ENCODE measurements around the gene TSPY4. TPM values are rescaled to one million over a fixed set of nuclear protein-coding genes. Genes with fewer than 3 reads are reported as not detected.
"Not testable (repeated sequence)": the region's sequence is repeated elsewhere in the genome, so short reads cannot be mapped to it uniquely, and the experiment has no call there.

The TSPY4 gene, protein sequence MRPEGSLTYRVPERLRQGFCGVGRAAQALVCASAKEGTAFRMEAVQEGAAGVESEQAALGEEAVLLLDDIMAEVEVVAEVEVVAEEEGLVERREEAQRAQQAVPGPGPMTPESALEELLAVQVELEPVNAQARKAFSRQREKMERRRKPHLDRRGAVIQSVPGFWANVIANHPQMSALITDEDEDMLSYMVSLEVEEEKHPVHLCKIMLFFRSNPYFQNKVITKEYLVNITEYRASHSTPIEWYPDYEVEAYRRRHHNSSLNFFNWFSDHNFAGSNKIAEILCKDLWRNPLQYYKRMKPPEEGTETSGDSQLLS
- not detected in 2 replicates for total RNA-seq (2021)
- not detected for Bru-seq, nascent RNA
- not detected for BruChase-seq, experiment 1, labeled RNA remaining after a 2-hour chase
- BruChase-seq, experiment 2, labeled RNA remaining after a 6-hour chase = not detected
- long read RNA-seq = 0 reads

DNA sequence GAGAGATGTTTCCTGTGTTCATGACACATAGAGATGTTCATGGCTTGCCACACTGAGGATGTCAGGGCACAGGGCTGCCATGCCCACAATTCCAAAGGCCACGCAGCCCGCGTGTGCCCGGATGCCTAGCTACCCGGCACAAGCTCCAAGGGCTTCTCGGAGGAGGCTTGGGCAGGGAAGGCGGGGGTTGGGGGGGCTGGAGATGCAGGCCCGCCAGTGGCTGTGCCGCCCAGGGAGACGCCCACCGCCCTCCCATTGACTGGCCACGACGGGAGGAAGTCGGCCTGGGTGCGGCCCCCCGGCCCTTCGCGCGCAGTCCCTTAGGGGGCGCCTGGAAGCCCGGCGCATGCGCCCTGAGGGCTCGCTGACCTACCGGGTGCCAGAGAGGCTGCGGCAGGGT is at the start of gene TSPY4:
TSPY4 (plus strand) TSS at position 301 of the 400 bp plus-strand sequence; CDS start at position 347, 46 bp downstream.
- H3K4me3 ChIP-seq; H3K36me3 ChIP-seq (ENCODE audit: low read depth); H3K9me2 ChIP-seq (ENCODE audit: insufficient read depth); H3K27me3 ChIP-seq (ENCODE audit: insufficient read depth, low read depth); DNase-seq; H3K4me2 ChIP-seq; H3K79me2 ChIP-seq (ENCODE audit: low read depth); H3K9me3 ChIP-seq (ENCODE audit: insufficient read depth, low read depth); BruUV-seq (replicated peaks); H4K20me1 ChIP-seq (ENCODE audit: insufficient read depth); H3F3A ChIP-seq (ENCODE audit: insufficient read depth, low read depth); H3K27ac ChIP-seq; intact Hi-C loops (cut with micrococcal nuclease; ENCODE audit: unreplicated experiment); H2AFZ ChIP-seq; CTCF ChIA-PET; POLR2A ChIA-PET (ENCODE audit: unreplicated experiment); H3K4me1 ChIP-seq (replicated peaks; ENCODE audit: insufficient read depth): not testable (repeated sequence)

DNA sequence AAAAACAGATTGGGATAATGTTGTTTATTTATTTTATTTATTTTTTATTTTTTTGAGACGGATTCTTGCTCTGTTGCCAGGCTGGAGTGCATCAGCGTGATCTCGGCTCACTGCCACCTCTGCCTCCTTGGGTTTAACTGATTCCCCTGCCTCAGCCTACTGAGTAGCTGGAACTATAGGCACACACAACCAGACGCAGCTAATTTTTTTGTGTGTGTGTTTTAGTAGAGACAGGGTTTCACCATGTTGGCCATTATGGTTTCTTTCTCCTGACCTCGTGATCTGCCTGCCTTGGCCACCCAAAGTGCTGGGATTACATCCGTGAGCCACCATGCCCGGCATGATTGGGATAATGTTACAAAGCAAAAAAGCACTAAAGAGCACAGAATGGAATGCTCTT is 16.3 kb upstream of the TSPY4 start:
- no peaks in the 10 kb centered on the region for H3K9me2 ChIP-seq (ENCODE audit: insufficient read depth)

DNA sequence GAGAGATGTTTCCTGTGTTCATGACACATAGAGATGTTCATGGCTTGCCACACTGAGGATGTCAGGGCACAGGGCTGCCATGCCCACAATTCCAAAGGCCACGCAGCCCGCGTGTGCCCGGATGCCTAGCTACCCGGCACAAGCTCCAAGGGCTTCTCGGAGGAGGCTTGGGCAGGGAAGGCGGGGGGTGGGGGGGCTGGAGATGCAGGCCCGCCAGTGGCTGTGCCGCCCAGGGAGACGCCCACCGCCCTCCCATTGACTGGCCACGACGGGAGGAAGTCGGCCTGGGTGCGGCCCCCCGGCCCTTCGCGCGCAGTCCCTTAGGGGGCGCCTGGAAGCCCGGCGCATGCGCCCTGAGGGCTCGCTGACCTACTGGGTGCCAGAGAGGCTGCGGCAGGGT is 20.2 kb downstream of the TSPY4 start, which contains the start of gene TSPY8:
TSPY8 (plus strand) TSS at position 301 of the 400 bp plus-strand sequence; CDS start at position 347, 46 bp downstream.
- intact Hi-C loops (cut with micrococcal nuclease; ENCODE audit: unreplicated experiment); H3K27ac ChIP-seq; H3K79me2 ChIP-seq (ENCODE audit: low read depth); H4K20me1 ChIP-seq (ENCODE audit: insufficient read depth); CTCF ChIA-PET; H3K36me3 ChIP-seq (ENCODE audit: low read depth); BruUV-seq (replicated peaks); H3K9me2 ChIP-seq (ENCODE audit: insufficient read depth); H3K27me3 ChIP-seq (ENCODE audit: insufficient read depth, low read depth); DNase-seq; H3K4me1 ChIP-seq (replicated peaks; ENCODE audit: insufficient read depth); H3K4me2 ChIP-seq; H2AFZ ChIP-seq; POLR2A ChIA-PET (ENCODE audit: unreplicated experiment); H3K4me3 ChIP-seq; H3F3A ChIP-seq (ENCODE audit: insufficient read depth, low read depth); H3K9me3 ChIP-seq (ENCODE audit: insufficient read depth, low read depth): not testable (repeated sequence)

More for the DNA sequence above, 16.3 kb upstream of the TSPY4 start:
- POLR2A ChIA-PET (ENCODE audit: unreplicated experiment) = no interaction called here
- Histone ChIP-seq H3K27me3 (ENCODE audit: insufficient read depth, low read depth) (no peaks in the 10 kb centered on the region), H2AFZ (no peak overlapping the region), H3K9me3 (ENCODE audit: insufficient read depth, low read depth) (no peaks in the 10 kb centered on the region), H3K4me1 (replicated peaks; ENCODE audit: insufficient read depth) (no peaks in the 10 kb centered on the region), H3K36me3 (ENCODE audit: low read depth) (no peaks in the 10 kb centered on the region), H3K4me3 (no peak overlapping the region), H3K27ac (no peak overlapping the region), H3K79me2 (ENCODE audit: low read depth) (no peaks in the 10 kb centered on the region), H3K4me2 (no peak overlapping the region), H4K20me1 (ENCODE audit: insufficient read depth) (no peaks in the 10 kb centered on the region), H3F3A (ENCODE audit: insufficient read depth, low read depth) (no peaks in the 10 kb centered on the region)
- CTCF ChIA-PET = no interaction called here
- BruUV-seq (replicated peaks) = no TSS peak
- TF ChIP-seq, protein P1, sequence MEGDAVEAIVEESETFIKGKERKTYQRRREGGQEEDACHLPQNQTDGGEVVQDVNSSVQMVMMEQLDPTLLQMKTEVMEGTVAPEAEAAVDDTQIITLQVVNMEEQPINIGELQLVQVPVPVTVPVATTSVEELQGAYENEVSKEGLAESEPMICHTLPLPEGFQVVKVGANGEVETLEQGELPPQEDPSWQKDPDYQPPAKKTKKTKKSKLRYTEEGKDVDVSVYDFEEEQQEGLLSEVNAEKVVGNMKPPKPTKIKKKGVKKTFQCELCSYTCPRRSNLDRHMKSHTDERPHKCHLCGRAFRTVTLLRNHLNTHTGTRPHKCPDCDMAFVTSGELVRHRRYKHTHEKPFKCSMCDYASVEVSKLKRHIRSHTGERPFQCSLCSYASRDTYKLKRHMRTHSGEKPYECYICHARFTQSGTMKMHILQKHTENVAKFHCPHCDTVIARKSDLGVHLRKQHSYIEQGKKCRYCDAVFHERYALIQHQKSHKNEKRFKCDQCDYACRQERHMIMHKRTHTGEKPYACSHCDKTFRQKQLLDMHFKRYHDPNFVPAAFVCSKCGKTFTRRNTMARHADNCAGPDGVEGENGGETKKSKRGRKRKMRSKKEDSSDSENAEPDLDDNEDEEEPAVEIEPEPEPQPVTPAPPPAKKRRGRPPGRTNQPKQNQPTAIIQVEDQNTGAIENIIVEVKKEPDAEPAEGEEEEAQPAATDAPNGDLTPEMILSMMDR (conservative IDR thresholded peaks at IDR 0.05) = no peak
- TF ChIP-seq EZH2 (IDR thresholded peaks at IDR 0.05; ENCODE audit: low read depth) = no peak
- DNase-seq = no peak
- intact Hi-C loops (cut with micrococcal nuclease; ENCODE audit: unreplicated experiment) = no loop called here

Other genes with a start within 250 kb of the TSPY4 start
- gene TSPY8, start 20.3 kb downstream of the TSPY4 start, total RNA-seq (2021) = not detected in 2 replicates
- gene TSPY3, start 61.0 kb downstream of the TSPY4 start, total RNA-seq (2021) = not detected in 2 replicates
- gene TSPY1, start 129.5 kb downstream of the TSPY4 start, total RNA-seq (2021) = not detected in 2 replicates
- gene TSPY9, start 149.8 kb downstream of the TSPY4 start, total RNA-seq (2021) = not detected in 2 replicates
- not detected in 2 replicates for gene TSPY10, start 190.4 kb downstream of the TSPY4 start, total RNA-seq (2021)

All from PC-9 (cell line).